HG02970 (cell line): ENCODE measurements around the gene PLA2G4B.
"Not testable (repeated sequence)": the region's sequence is repeated elsewhere in the genome, so short reads cannot be mapped to it uniquely, and the experiment has no call there.

Source experiments
- ATAC-seq: cut with Tn5 transposase; IDR thresholded peaks from one replicate; pipeline ENCODE4 v1.9.1; 2021; ENCODE audit warnings: mild to moderate bottlenecking, moderate library complexity, moderate number of reproducible peaks; ENCODE audit not compliant: unreplicated experiment, low FRiP score

PLA2G4B gene

GRCh38 chr15:41825572-41826535, 12.8 kb upstream of the PLA2G4B start:
- no peak for ATAC-seq

GRCh38 chr15:41827290-41827879, 11.3 kb upstream of the PLA2G4B start:
- ATAC-seq = no peak

- no peak for ATAC-seq
Measured at GRCh38 chr15:41827880-41828806, 10.5 kb upstream of the PLA2G4B start, which contains the start of gene JMJD7. Gene JMJD7, plus strand, starts transcription at chr15:41828092. Its CDS starts 33 bp downstream, at chr15:41828125.

GRCh38 chr15:41828807-41829141, 9.9 kb upstream of the PLA2G4B start:
- no peak for ATAC-seq

- no peak for ATAC-seq
Measured at GRCh38 chr15:41829959-41830646, 8.5 kb upstream of the PLA2G4B start.

- ATAC-seq = not testable (repeated sequence)
Measured at GRCh38 chr15:41831291-41831690, 7.4 kb upstream of the PLA2G4B start.

- no peak for ATAC-seq
Measured at GRCh38 chr15:41832208-41832607, 6.4 kb upstream of the PLA2G4B start.

- ATAC-seq = no peak
Measured at GRCh38 chr15:41832875-41833274, 5.8 kb upstream of the PLA2G4B start.

- ATAC-seq = no peak
Measured at GRCh38 chr15:41834096-41834495, 4.6 kb upstream of the PLA2G4B start.

GRCh38 chr15:41836073-41836472, 2.6 kb upstream of the PLA2G4B start:
- no peak for ATAC-seq

GRCh38 chr15:41836713-41837454, 1.8 kb upstream of the PLA2G4B start:
- no peak for ATAC-seq

- no peak for ATAC-seq
Measured at GRCh38 chr15:41839781-41840491, 1.3 kb downstream of the PLA2G4B start.

- no peak for ATAC-seq
Measured at GRCh38 chr15:41840673-41841072, 2.0 kb downstream of the PLA2G4B start.

- no peak for ATAC-seq
Measured at GRCh38 chr15:41841131-41841530, 2.5 kb downstream of the PLA2G4B start.

- no peak for ATAC-seq
Measured at GRCh38 chr15:41842229-41842628, 3.6 kb downstream of the PLA2G4B start.

GRCh38 chr15:41843571-41843970, 4.9 kb downstream of the PLA2G4B start:
- ATAC-seq = no peak

GRCh38 chr15:41844814-41845213, 6.2 kb downstream of the PLA2G4B start:
- no peak for ATAC-seq

GRCh38 chr15:41847206-41847605, 8.6 kb downstream of the PLA2G4B start:
- ATAC-seq = no peak

- ATAC-seq = no peak
Measured at GRCh38 chr15:41847981-41848380, 9.3 kb downstream of the PLA2G4B start.
